ENCODE results near the gene WDFY3.

GRCh38 chr4:84660606-84661005 lies 305.9 kb downstream of the WDFY3 start:
- no peak for TF ChIP-seq CTCF (IDR thresholded peaks at IDR 0.05)
- no peak for TF ChIP-seq TEAD4 (IDR thresholded peaks at IDR 0.05; ENCODE audit: borderline replicate concordance, insufficient read depth)
- no peak for TF ChIP-seq YY1 (IDR thresholded peaks at IDR 0.05; ENCODE audit: low read depth)
- TF ChIP-seq ELF1 (IDR thresholded peaks at IDR 0.05), result no peak
- no peak for TF ChIP-seq TAF1 (IDR thresholded peaks at IDR 0.05; ENCODE audit: borderline replicate concordance, low read depth, low read length)
- no peak for TF ChIP-seq JUND (IDR thresholded peaks at IDR 0.05)
- no peak for TF ChIP-seq SMC3 (IDR thresholded peaks at IDR 0.05; ENCODE audit: low read depth, low read length)
- no peak for TF ChIP-seq REST (IDR thresholded peaks at IDR 0.05; ENCODE audit: low read depth, low read length)
- TF ChIP-seq MAX (IDR thresholded peaks at IDR 0.05; ENCODE audit: low read depth), result no peak
- TF ChIP-seq POLR2AphosphoS5 (IDR thresholded peaks at IDR 0.05; ENCODE audit: low read depth, low read length), result no peak
- TF ChIP-seq EP300 (IDR thresholded peaks at IDR 0.05; ENCODE audit: borderline replicate concordance in 1 of 2, low read depth in 1 of 2, low read length in 1 of 2), result no peak
- TF ChIP-seq RAD21 (IDR thresholded peaks at IDR 0.05; ENCODE audit: low read length), result no peak
- TF ChIP-seq SIN3A (IDR thresholded peaks at IDR 0.05; ENCODE audit: borderline replicate concordance, low read depth, low read length), result no peak
- no peak for TF ChIP-seq USF2 (IDR thresholded peaks at IDR 0.05; ENCODE audit: borderline replicate concordance, low read depth, low read length)

All from SK-N-SH (cell line).